HCT116 (cell line): ENCODE data around the gene DNAJC3.

Experiments used
- EZH2 ChIP-seq: fragments of 200-600 bp; sonication (generic); IDR thresholded peaks from 2 replicates; pipeline ENCODE4 v1.6.1; 2017; ENCODE audit warnings: antibody characterized with exemption, mixed run types
- FOSL1 ChIP-seq: IDR thresholded peaks from 2 replicates; pipeline ENCODE4 v1.6.1; 2012; ENCODE audit warnings: low read depth
- POLR2A ChIP-seq: IDR thresholded peaks from 2 replicates; pipeline ENCODE4 v1.7.0; 2011; ENCODE audit warnings: borderline replicate concordance; ENCODE audit not compliant: insufficient read depth, insufficient read length; ENCODE audit errors: extremely low read depth
- POLR2AphosphoS5 ChIP-seq: IDR thresholded peaks from 2 replicates; pipeline ENCODE4 v1.6.1; 2011; ENCODE audit warnings: mild to moderate bottlenecking, low read depth, low read length, moderate library complexity
- RAD21 ChIP-seq: IDR thresholded peaks from 2 replicates; pipeline ENCODE4 v1.6.1; 2012; ENCODE audit warnings: low read depth, mild to moderate bottlenecking
- TCF7L2 ChIP-seq: IDR thresholded peaks from 2 replicates; pipeline ENCODE4 v1.7.0; 2011; ENCODE audit warnings: borderline replicate concordance, inconsistent platforms; ENCODE audit not compliant: insufficient read depth, insufficient read length; ENCODE audit errors: extremely low read depth
- YY1 ChIP-seq: IDR thresholded peaks from 2 replicates; pipeline ENCODE4 v1.6.1; 2011; ENCODE audit warnings: low read length, low read depth, moderate library complexity, mild to moderate bottlenecking; ENCODE audit not compliant: insufficient replicate concordance; ENCODE audit errors: extremely low read depth
- ZFX ChIP-seq: fragments of 450-650 bp; IDR thresholded peaks from 2 replicates; pipeline ENCODE4 v1.6.1; 2017
- TF ChIP-seq, protein P1 (sequence below), 3 experiments: fragments of 200-600 bp in 1 of 3; sonication (generic) in 1 of 3; IDR thresholded peaks in 2 of 3; conservative IDR thresholded peaks in 1 of 3; 2 replicates each; pipeline ENCODE4 v1.5.1; 2012 to 2017; ENCODE audit warnings: low read depth in 2 of 3, low read length in 2 of 3, antibody characterized with exemption in 1 of 3, borderline replicate concordance in 1 of 3, control low read depth in 1 of 3, mild to moderate bottlenecking in 1 of 3, mixed read lengths in 1 of 3, mixed run types in 1 of 3, moderate library complexity in 1 of 3; ENCODE audit not compliant: insufficient read depth in 1 of 3
- TF ChIP-seq, protein P2 (sequence below): IDR thresholded peaks from 2 replicates; pipeline ENCODE4 v1.6.1; 2012
- TF ChIP-seq, protein P3 (sequence below): IDR thresholded peaks from 2 replicates; pipeline ENCODE4 v1.6.1; 2012
- TF ChIP-seq, protein P4 (sequence below): IDR thresholded peaks from 2 replicates; pipeline ENCODE4 v1.6.1; 2012; ENCODE audit warnings: low read depth
- TF ChIP-seq, protein P5 (sequence below): IDR thresholded peaks from 2 replicates; pipeline ENCODE4 v1.6.1; 2011; ENCODE audit warnings: mild to moderate bottlenecking, low read length, moderate library complexity; ENCODE audit not compliant: insufficient replicate concordance; ENCODE audit errors: extremely low read depth

DNA sequence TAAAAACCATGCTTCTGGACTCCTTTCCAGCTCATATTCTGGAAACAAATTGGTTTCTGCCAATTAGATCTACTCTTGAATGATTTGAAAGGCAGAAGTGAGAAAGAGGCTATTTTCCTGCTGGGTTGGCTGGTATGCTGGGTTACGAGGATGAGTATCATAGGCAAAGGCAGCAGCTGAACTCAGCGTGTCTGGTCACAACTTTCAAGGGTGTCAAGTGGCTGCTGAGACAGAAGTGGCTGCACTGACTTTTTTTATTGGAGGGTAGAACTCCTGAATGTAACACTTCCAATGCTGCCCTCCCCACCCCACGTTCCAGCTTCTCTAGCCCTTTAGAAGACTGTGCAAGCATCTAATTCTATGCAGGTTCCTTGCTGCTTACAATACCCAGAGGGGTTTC, 24.1 kb upstream of the DNAJC3 start:
- TF ChIP-seq, protein P1, sequence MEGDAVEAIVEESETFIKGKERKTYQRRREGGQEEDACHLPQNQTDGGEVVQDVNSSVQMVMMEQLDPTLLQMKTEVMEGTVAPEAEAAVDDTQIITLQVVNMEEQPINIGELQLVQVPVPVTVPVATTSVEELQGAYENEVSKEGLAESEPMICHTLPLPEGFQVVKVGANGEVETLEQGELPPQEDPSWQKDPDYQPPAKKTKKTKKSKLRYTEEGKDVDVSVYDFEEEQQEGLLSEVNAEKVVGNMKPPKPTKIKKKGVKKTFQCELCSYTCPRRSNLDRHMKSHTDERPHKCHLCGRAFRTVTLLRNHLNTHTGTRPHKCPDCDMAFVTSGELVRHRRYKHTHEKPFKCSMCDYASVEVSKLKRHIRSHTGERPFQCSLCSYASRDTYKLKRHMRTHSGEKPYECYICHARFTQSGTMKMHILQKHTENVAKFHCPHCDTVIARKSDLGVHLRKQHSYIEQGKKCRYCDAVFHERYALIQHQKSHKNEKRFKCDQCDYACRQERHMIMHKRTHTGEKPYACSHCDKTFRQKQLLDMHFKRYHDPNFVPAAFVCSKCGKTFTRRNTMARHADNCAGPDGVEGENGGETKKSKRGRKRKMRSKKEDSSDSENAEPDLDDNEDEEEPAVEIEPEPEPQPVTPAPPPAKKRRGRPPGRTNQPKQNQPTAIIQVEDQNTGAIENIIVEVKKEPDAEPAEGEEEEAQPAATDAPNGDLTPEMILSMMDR (IDR thresholded peaks at IDR 0.05 in 2 of 3, conservative IDR thresholded peaks at IDR 0.05 in 1 of 3; ENCODE audit: borderline replicate concordance in 1 of 3, insufficient read depth in 1 of 3, low read depth in 2 of 3, low read length in 2 of 3) = no peak
- TF ChIP-seq POLR2A (no peak), TCF7L2 (no peak), RAD21 (no peak), EZH2 (no peak), POLR2AphosphoS5 (no peak), ZFX (no peak), FOSL1 (no peak), YY1 (no peak)
- TF ChIP-seq, protein P2, sequence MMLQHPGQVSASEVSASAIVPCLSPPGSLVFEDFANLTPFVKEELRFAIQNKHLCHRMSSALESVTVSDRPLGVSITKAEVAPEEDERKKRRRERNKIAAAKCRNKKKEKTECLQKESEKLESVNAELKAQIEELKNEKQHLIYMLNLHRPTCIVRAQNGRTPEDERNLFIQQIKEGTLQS = no peak
- TF ChIP-seq, protein P3, sequence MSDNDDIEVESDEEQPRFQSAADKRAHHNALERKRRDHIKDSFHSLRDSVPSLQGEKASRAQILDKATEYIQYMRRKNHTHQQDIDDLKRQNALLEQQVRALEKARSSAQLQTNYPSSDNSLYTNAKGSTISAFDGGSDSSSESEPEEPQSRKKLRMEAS = no peak
- TF ChIP-seq, protein P4, sequence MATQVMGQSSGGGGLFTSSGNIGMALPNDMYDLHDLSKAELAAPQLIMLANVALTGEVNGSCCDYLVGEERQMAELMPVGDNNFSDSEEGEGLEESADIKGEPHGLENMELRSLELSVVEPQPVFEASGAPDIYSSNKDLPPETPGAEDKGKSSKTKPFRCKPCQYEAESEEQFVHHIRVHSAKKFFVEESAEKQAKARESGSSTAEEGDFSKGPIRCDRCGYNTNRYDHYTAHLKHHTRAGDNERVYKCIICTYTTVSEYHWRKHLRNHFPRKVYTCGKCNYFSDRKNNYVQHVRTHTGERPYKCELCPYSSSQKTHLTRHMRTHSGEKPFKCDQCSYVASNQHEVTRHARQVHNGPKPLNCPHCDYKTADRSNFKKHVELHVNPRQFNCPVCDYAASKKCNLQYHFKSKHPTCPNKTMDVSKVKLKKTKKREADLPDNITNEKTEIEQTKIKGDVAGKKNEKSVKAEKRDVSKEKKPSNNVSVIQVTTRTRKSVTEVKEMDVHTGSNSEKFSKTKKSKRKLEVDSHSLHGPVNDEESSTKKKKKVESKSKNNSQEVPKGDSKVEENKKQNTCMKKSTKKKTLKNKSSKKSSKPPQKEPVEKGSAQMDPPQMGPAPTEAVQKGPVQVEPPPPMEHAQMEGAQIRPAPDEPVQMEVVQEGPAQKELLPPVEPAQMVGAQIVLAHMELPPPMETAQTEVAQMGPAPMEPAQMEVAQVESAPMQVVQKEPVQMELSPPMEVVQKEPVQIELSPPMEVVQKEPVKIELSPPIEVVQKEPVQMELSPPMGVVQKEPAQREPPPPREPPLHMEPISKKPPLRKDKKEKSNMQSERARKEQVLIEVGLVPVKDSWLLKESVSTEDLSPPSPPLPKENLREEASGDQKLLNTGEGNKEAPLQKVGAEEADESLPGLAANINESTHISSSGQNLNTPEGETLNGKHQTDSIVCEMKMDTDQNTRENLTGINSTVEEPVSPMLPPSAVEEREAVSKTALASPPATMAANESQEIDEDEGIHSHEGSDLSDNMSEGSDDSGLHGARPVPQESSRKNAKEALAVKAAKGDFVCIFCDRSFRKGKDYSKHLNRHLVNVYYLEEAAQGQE = no peak
- TF ChIP-seq, protein P5, sequence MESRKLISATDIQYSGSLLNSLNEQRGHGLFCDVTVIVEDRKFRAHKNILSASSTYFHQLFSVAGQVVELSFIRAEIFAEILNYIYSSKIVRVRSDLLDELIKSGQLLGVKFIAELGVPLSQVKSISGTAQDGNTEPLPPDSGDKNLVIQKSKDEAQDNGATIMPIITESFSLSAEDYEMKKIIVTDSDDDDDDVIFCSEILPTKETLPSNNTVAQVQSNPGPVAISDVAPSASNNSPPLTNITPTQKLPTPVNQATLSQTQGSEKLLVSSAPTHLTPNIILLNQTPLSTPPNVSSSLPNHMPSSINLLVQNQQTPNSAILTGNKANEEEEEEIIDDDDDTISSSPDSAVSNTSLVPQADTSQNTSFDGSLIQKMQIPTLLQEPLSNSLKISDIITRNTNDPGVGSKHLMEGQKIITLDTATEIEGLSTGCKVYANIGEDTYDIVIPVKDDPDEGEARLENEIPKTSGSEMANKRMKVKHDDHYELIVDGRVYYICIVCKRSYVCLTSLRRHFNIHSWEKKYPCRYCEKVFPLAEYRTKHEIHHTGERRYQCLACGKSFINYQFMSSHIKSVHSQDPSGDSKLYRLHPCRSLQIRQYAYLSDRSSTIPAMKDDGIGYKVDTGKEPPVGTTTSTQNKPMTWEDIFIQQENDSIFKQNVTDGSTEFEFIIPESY = no peak
